ENCODE results near the gene TBL1Y. TPM values are rescaled to one million over a fixed set of nuclear protein-coding genes. Genes with fewer than 3 reads are reported as not detected.

Gene TBL1Y
- total and polyA plus RNA-seq, 2 experiments from 2014 or later: 2.6 to 5.8 TPM

DNA sequence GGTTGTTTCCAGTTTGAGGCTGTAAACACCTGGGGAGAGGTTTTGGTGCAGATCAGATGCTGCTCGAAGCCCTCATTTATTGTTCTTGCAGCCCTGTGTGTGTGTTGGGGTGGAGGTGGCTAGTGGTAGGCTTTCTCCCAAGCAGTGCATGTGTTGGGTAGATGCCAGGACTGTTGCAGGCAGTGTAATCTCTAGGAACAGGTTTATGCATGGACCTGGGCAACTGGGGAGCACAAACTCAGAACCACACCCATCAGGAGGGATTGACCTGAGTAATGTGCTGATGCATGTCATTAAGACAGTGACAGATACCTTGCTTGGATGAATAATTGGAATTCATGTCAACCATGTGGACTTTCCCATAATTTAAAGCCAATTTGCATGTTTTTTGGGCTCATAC lies 77.3 kb downstream of the TBL1Y start (continued):
- TF ChIP-seq, protein P1, sequence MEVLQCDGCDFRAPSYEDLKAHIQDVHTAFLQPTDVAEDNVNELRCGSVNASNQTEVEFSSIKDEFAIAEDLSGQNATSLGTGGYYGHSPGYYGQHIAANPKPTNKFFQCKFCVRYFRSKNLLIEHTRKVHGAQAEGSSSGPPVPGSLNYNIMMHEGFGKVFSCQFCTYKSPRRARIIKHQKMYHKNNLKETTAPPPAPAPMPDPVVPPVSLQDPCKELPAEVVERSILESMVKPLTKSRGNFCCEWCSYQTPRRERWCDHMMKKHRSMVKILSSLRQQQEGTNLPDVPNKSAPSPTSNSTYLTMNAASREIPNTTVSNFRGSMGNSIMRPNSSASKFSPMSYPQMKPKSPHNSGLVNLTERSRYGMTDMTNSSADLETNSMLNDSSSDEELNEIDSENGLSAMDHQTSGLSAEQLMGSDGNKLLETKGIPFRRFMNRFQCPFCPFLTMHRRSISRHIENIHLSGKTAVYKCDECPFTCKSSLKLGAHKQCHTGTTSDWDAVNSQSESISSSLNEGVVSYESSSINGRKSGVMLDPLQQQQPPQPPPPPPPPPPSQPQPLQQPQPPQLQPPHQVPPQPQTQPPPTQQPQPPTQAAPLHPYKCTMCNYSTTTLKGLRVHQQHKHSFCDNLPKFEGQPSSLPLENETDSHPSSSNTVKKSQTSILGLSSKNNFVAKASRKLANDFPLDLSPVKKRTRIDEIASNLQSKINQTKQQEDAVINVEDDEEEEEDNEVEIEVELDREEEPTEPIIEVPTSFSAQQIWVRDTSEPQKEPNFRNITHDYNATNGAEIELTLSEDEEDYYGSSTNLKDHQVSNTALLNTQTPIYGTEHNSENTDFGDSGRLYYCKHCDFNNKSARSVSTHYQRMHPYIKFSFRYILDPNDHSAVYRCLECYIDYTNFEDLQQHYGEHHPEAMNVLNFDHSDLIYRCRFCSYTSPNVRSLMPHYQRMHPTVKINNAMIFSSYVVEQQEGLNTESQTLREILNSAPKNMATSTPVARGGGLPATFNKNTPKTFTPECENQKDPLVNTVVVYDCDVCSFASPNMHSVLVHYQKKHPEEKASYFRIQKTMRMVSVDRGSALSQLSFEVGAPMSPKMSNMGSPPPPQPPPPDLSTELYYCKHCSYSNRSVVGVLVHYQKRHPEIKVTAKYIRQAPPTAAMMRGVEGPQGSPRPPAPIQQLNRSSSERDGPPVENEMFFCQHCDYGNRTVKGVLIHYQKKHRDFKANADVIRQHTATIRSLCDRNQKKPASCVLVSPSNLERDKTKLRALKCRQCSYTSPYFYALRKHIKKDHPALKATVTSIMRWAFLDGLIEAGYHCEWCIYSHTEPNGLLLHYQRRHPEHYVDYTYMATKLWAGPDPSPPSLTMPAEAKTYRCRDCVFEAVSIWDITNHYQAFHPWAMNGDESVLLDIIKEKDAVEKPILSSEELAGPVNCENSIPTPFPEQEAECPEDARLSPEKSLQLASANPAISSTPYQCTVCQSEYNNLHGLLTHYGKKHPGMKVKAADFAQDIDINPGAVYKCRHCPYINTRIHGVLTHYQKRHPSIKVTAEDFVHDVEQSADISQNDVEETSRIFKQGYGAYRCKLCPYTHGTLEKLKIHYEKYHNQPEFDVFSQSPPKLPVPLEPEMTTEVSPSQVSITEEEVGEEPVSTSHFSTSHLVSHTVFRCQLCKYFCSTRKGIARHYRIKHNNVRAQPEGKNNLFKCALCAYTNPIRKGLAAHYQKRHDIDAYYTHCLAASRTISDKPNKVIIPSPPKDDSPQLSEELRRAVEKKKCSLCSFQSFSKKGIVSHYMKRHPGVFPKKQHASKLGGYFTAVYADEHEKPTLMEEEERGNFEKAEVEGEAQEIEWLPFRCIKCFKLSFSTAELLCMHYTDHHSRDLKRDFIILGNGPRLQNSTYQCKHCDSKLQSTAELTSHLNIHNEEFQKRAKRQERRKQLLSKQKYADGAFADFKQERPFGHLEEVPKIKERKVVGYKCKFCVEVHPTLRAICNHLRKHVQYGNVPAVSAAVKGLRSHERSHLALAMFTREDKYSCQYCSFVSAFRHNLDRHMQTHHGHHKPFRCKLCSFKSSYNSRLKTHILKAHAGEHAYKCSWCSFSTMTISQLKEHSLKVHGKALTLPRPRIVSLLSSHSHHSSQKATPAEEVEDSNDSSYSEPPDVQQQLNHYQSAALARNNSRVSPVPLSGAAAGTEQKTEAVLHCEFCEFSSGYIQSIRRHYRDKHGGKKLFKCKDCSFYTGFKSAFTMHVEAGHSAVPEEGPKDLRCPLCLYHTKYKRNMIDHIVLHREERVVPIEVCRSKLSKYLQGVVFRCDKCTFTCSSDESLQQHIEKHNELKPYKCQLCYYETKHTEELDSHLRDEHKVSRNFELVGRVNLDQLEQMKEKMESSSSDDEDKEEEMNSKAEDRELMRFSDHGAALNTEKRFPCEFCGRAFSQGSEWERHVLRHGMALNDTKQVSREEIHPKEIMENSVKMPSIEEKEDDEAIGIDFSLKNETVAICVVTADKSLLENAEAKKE (CRISPR knock-in tag; IDR thresholded peaks at IDR 0.05): no peak
- TF ChIP-seq EZH2 (IDR thresholded peaks at IDR 0.05; ENCODE audit: low read depth, unreplicated experiment) (no peak), EZH2phosphoT487 (IDR thresholded peaks at IDR 0.05; ENCODE audit: unreplicated experiment) (no peak), CREB1 (CRISPR knock-in tag; IDR thresholded peaks at IDR 0.05; ENCODE audit: low read depth) (no peak)
- TF ChIP-seq, protein P2, sequence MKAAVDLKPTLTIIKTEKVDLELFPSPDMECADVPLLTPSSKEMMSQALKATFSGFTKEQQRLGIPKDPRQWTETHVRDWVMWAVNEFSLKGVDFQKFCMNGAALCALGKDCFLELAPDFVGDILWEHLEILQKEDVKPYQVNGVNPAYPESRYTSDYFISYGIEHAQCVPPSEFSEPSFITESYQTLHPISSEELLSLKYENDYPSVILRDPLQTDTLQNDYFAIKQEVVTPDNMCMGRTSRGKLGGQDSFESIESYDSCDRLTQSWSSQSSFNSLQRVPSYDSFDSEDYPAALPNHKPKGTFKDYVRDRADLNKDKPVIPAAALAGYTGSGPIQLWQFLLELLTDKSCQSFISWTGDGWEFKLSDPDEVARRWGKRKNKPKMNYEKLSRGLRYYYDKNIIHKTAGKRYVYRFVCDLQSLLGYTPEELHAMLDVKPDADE (IDR thresholded peaks at IDR 0.05): no peak

DNA sequence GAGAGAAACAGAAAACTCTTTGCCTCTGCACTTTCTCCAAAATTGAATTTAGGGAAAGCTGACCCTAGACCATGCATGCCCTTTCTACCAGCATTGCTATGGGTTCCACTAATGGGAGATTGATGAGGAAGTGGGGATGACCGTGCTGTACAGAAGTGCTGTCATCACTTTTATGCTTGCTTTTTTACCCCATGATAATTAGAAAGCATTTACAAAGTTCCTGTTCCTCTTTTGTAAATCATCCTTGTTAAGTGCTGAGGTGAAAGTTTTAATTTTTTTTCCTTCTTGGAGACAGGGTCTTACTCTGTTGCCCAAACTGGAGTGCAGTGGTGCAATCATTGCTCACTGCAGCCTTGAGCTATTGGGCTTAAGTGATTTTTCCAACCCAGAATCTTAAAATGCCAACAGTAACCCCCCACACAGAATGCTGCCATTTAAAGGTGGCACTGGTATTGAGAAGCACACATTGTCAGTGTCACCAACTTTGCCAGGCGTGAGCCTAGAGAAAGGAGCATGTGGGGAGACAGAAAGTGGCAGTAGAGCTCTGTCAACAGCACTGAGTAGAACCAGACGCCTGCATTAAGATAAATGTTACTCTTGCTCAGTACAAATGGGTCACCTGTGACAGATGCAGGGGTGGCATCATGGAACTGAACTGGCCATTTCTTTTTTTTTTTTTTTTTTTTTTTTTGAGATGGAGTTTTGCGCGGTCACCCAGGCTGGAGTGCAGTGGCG lies 79.6 kb downstream of the TBL1Y start:
- Mint-ChIP-seq H3K9me3 (no peaks in the 10 kb centered on the region), H3K27me3 (ENCODE audit: insufficient read depth, low read depth, poor library complexity) (peaks cover 2% of the 10 kb centered on the region), H3K27ac (no peak overlapping the region), H3K4me1 (no peaks in the 10 kb centered on the region), H3K36me3 (ENCODE audit: low read depth) (no peaks in the 10 kb centered on the region), H3K4me3 (no peak overlapping the region)
- H3K27me3 ChIP-seq (ENCODE audit: insufficient read depth): no peaks in the 10 kb centered on the region
- TF ChIP-seq CREB1 (CRISPR knock-in tag; IDR thresholded peaks at IDR 0.05; ENCODE audit: low read depth): no peak
- no peak for TF ChIP-seq ZNF331 (CRISPR knock-in tag; IDR thresholded peaks at IDR 0.05; ENCODE audit: low read depth)
- no peak for TF ChIP-seq EZH2phosphoT487 (IDR thresholded peaks at IDR 0.05; ENCODE audit: unreplicated experiment)
- no peak for TF ChIP-seq ZNF114 (CRISPR knock-in tag; IDR thresholded peaks at IDR 0.05)
- H3K27ac ChIP-seq (ENCODE audit: low read depth): no peak overlapping the region
- H3K36me3 ChIP-seq (ENCODE audit: insufficient read depth): no peaks in the 10 kb centered on the region
- no peak overlapping the region for H3K4me2 ChIP-seq
- ATAC-seq: no peak
- no peak overlapping the region for H2AFZ ChIP-seq
- no peak for DNase-seq (ENCODE audit: low spot score)
- H3K4me3 ChIP-seq: no peak overlapping the region
- H3K9me2 ChIP-seq (ENCODE audit: insufficient read depth): no peaks in the 10 kb centered on the region
- H3F3A ChIP-seq (replicated peaks; ENCODE audit: low read depth): no peaks in the 10 kb centered on the region
- H4K20me1 ChIP-seq (replicated peaks; ENCODE audit: insufficient read depth): no peaks in the 10 kb centered on the region
- H3K79me2 ChIP-seq (replicated peaks; ENCODE audit: insufficient read depth): no peaks in the 10 kb centered on the region
- no peaks in the 10 kb centered on the region for H3K4me1 ChIP-seq (ENCODE audit: insufficient read depth)

Measured in GM23338 (cell line).